Transverse colon (tissue), 4 donors: ENCODE measurements around the gene MTSS2. TPM values are rescaled to one million over a fixed set of nuclear protein-coding genes. Genes with fewer than 3 reads are reported as not detected.

ENCODE experiments used
- DNase-seq: peaks from one replicate; pipeline ENCODE4 v3.0.0-alpha.2; 2019
- H3K27ac ChIP-seq, 4 donors: fragments of 200-600 bp; sonication (generic); 2 replicates each; pipeline ENCODE4 v1.5.1; 2016 to 2018; ENCODE audit warnings: inconsistent platforms in 4 of 4
- H3K27me3 ChIP-seq: fragments of 200-600 bp; sonication (generic); 2 replicates; pipeline ENCODE4 v1.5.1; 2017; ENCODE audit warnings: inconsistent platforms
- H3K36me3 ChIP-seq, 4 donors: fragments of 200-600 bp; sonication (generic); 2 replicates each; pipeline ENCODE4 v1.5.1; 2017 to 2019; ENCODE audit warnings: inconsistent platforms in 4 of 4
- H3K4me1 ChIP-seq, 4 donors: fragments of 200-600 bp; sonication (generic); 2 replicates each; pipeline ENCODE4 v1.5.1; 2017 to 2020; ENCODE audit warnings: inconsistent platforms in 4 of 4
- H3K4me3 ChIP-seq, 4 donors: fragments of 200-600 bp; sonication (generic); 1 replicate in 1 of 4; 2 replicates in 3 of 4; pipeline versions ENCODE4 v1.5.1 to v1.6.1; 2017 to 2019; ENCODE audit warnings: inconsistent platforms in 4 of 4
- H3K9me3 ChIP-seq, 2 donors: fragments of 200-600 bp; sonication (generic); 2 replicates each; pipeline ENCODE4 v1.5.1; 2017 to 2019; ENCODE audit warnings: inconsistent platforms in 2 of 2
- CTCF ChIP-seq, 5 experiments: fragments of 200-600 bp in 3 of 5; fragments of 450-650 bp in 2 of 5; sonication (generic) in 3 of 5; IDR thresholded peaks; 1 replicate in 2 of 5; 2 replicates in 3 of 5; pipeline ENCODE4 v1.5.1; 2016 to 2017; ENCODE audit warnings: antibody characterized with exemption in 5 of 5, inconsistent platforms in 3 of 5, mild to moderate bottlenecking in 2 of 5, moderate library complexity in 1 of 5
- EP300 ChIP-seq: sonication (generic); formaldehyde crosslinking; IDR thresholded peaks from one replicate; pipeline ENCODE4 v1.6.1; 2017; ENCODE audit warnings: antibody characterized with exemption, low read depth
- POLR2A ChIP-seq: fragments of 450-650 bp; IDR thresholded peaks from one replicate; pipeline ENCODE4 v1.6.1; 2016; ENCODE audit warnings: antibody characterized with exemption, mild to moderate bottlenecking, moderate library complexity
- POLR2AphosphoS5 ChIP-seq, 3 donors: sonication (generic); formaldehyde crosslinking; IDR thresholded peaks; one replicate each; pipeline ENCODE4 v1.6.1; 2016; ENCODE audit warnings: antibody characterized with exemption in 3 of 3
- WGBS, 2 donors: methylation state at CpG; one replicate each; pipeline ENCODE4 v1.1.5; 2018; ENCODE audit warnings: low coverage in 1 of 2; 5-methylcytosine and 5-hydroxymethylcytosine counted together
- in situ Hi-C, 4 donors: fragments of 200-750 bp; cut with MboI; loops; one replicate each; pipeline versions ENCODE4 v1.15.0 to v1.15.1; 2017; ENCODE audit warnings: low sequenced_read_pairs in 3 of 4, low pct_ligation_motif_present in 1 of 4, low pct_unique_long_range_greater_than_20kb in 1 of 4
- intact Hi-C: fragments of 100-400 bp; cut with DNase I; formaldehyde crosslinking; loops from one replicate; pipeline ENCODE4 v1.15.1; 2023; ENCODE audit warnings: low total_unique reads
- total RNA-seq, 4 donors: library from RNA; depleted of rRNA; stranded (reverse); fragments of >200 nt; gene quantifications; one replicate each; pipeline ENCODE4 v1.1.0, GENCODE V29; 2016

Gene MTSS2
- total RNA-seq, 4 donors from 2014 or later, result 13.9 to 149 (median 33.8) TPM

GRCh38 chr16:70695331-70696070 is 9.6 kb upstream of the MTSS2 start:
- intact Hi-C loops, result no loop called here
- H3K36me3 ChIP-seq, result no peaks in the 10 kb centered on the region
- no peaks in the 10 kb centered on the region for H3K27me3 ChIP-seq
- peak; percentile 47 for DNase-seq
- H3K27ac ChIP-seq, result peak overlapping the region; percentile 87 to 95 (median 91)
- 57% methylated on average over 14 of the region's 14 CpGs; no CpG with 5 or more reads in 1 of the 2 donors for WGBS, 2 donors
- no peaks in the 10 kb centered on the region for H3K9me3 ChIP-seq
- in situ Hi-C loops, result no loop called here
- no peak overlapping the region for H3K4me3 ChIP-seq
- peak in 1 of 3 donors; percentile 31 for TF ChIP-seq POLR2AphosphoS5 (IDR thresholded peaks at IDR 0.05)
- peak in 2 of 5 experiments; percentile 36 to 43 for TF ChIP-seq CTCF (IDR thresholded peaks at IDR 0.05)
- no peak for TF ChIP-seq POLR2A
- H3K4me1 ChIP-seq, result peaks cover 62 to 84% (median 74%) of the 10 kb centered on the region in 4 donors

GRCh38 chr16:70694868-70695218 is 9.0 kb upstream of the MTSS2 start:
- WGBS, 2 donors, result 77% methylated on average over 4 of the region's 4 CpGs; no CpG with 5 or more reads in 1 of the 2 donors

GRCh38 chr16:70694088-70694867 is 8.4 kb upstream of the MTSS2 start:
- Histone ChIP-seq H3K27me3 (no peaks in the 10 kb centered on the region), H3K27ac (peak overlapping the region; percentile 87 to 95 (median 91)), H3K9me3 (no peaks in the 10 kb centered on the region), H3K36me3 (no peaks in the 10 kb centered on the region), H3K4me3 (no peak overlapping the region), H3K4me1 (peaks cover 71 to 89% (median 82%) of the 10 kb centered on the region in 4 donors)
- TF ChIP-seq CTCF (IDR thresholded peaks at IDR 0.05) (no peak), POLR2AphosphoS5 (IDR thresholded peaks at IDR 0.05) (peak in 1 of 3 donors; percentile 19), POLR2A (no peak), EP300 (no peak)
- peak; percentile 41 for DNase-seq
- WGBS, 2 donors, result 74% methylated on average over 16 of the region's 17 CpGs; no CpG with 5 or more reads in 1 of the 2 donors
- in situ Hi-C loops (no loop called here), intact Hi-C loops (no loop called here)

More at GRCh38 chr16:70694868-70695218, 9.0 kb upstream of the MTSS2 start:
- intact Hi-C loops (no loop called here), in situ Hi-C loops (no loop called here)
- H3K27me3 ChIP-seq, result no peaks in the 10 kb centered on the region
- peaks cover 65 to 84% (median 77%) of the 10 kb centered on the region in 4 donors for H3K4me1 ChIP-seq
- no peak for TF ChIP-seq CTCF (IDR thresholded peaks at IDR 0.05)
- no peaks in the 10 kb centered on the region for H3K36me3 ChIP-seq
- H3K9me3 ChIP-seq, result no peaks in the 10 kb centered on the region
- no peak for DNase-seq
- H3K27ac ChIP-seq, result peak overlapping the region; percentile 87 to 95 (median 91)
- H3K4me3 ChIP-seq, result no peak overlapping the region

GRCh38 chr16:70692873-70693671 is 7.2 kb upstream of the MTSS2 start:
- no peak overlapping the region for H3K4me3 ChIP-seq
- H3K27ac ChIP-seq, result peak overlapping the region; percentile 87 to 95 (median 91)
- no peaks in the 10 kb centered on the region for H3K27me3 ChIP-seq
- 79 to 85% methylated on average over 6 to 29 of the region's 29 CpGs for WGBS, 2 donors
- intact Hi-C loops (no loop called here), in situ Hi-C loops (no loop called here)
- no peak for DNase-seq
- peaks cover 79 to 98% (median 94%) of the 10 kb centered on the region in 4 donors for H3K4me1 ChIP-seq
- H3K9me3 ChIP-seq, result no peaks in the 10 kb centered on the region
- TF ChIP-seq POLR2AphosphoS5 (IDR thresholded peaks at IDR 0.05) (peak; percentile 22 to 82 (median 41)), POLR2A (no peak), CTCF (IDR thresholded peaks at IDR 0.05) (no peak), EP300 (peak; percentile 8)
- no peaks in the 10 kb centered on the region for H3K36me3 ChIP-seq
